H1 (cell line): ENCODE results near the gene ADCY2. TPM values are rescaled to one million over a fixed set of nuclear protein-coding genes. Genes with fewer than 3 reads are reported as not detected.

Experiments
- CTCF ChIA-PET: fragments of 300-600 bp; sonication (Branson Sonifier 250); formaldehyde crosslinking; loops from one replicate; lab custom pipeline; 2021; ENCODE audit not compliant: partially characterized antibody; lab: Charles Lee
- POLR2A ChIA-PET: fragments of 300-600 bp; sonication (Branson Sonifier 250); formaldehyde crosslinking; loops from one replicate; lab custom pipeline; 2021; ENCODE audit warnings: inconsistent platforms; ENCODE audit not compliant: partially characterized antibody; lab: Charles Lee
- DNase-seq, 2 experiments: peaks; one replicate each; pipeline versions ENCODE4 v3.0.0 to v3.0.0-alpha.2; 2010 to 2022; ENCODE audit warnings: low spot score in 2 of 2, low read depth in 1 of 2, mixed read lengths in 1 of 2
- FAIRE-seq: peaks from 2 replicates; lab custom pipeline; 2011; peaks lifted over from hg19 to GRCh38; lab: Jason Lieb, UNC
- H2AFZ ChIP-seq: 2 replicates; pipeline ENCODE4 v1.8.1; 2012; ENCODE audit warnings: low read length, inconsistent platforms
- H2AK5ac ChIP-seq: 2 replicates; pipeline ENCODE4 v1.6.1; 2013; ENCODE audit warnings: low read depth, low read length
- H2BK120ac ChIP-seq: replicated peaks from 2 replicates; pipeline ENCODE3; 2013; ENCODE audit warnings: low read depth, low read length, inconsistent platforms
- H2BK12ac ChIP-seq: 2 replicates; pipeline ENCODE4 v1.6.1; 2013; ENCODE audit warnings: low read depth, low read length
- H2BK15ac ChIP-seq: 2 replicates; pipeline ENCODE4 v1.6.1; 2013; ENCODE audit warnings: low read length
- H2BK20ac ChIP-seq: 2 replicates; pipeline ENCODE4 v1.6.1; 2013; ENCODE audit warnings: low read length
- H2BK5ac ChIP-seq: 2 replicates; pipeline ENCODE4 v1.6.1; 2013; ENCODE audit warnings: low read depth, low read length
- H3K14ac ChIP-seq: 2 replicates; pipeline ENCODE4 v1.6.1; 2013; ENCODE audit warnings: inconsistent platforms; ENCODE audit not compliant: insufficient read length
- H3K18ac ChIP-seq: 2 replicates; pipeline ENCODE4 v1.6.1; 2013; ENCODE audit warnings: low read length; ENCODE audit errors: extremely low read depth
- H3K23ac ChIP-seq: 2 replicates; pipeline ENCODE4 v1.6.1; 2013; ENCODE audit warnings: inconsistent platforms; ENCODE audit not compliant: insufficient read length
- H3K23me2 ChIP-seq: 2 replicates; pipeline ENCODE4 v1.6.1; 2013; ENCODE audit warnings: low read depth, low read length
- H3K27ac ChIP-seq: 2 replicates; pipeline ENCODE4 v1.6.1; 2011; ENCODE audit warnings: low read depth, low read length, inconsistent platforms
- H3K27me3 ChIP-seq, 4 experiments: replicated peaks in 1 of 4; 1 replicate in 1 of 4; 2 replicates in 3 of 4; pipeline versions ENCODE4 v1.6.1 to v1.8.1; 2011 to 2013; ENCODE audit warnings: low read length in 3 of 4, mild to moderate bottlenecking in 3 of 4, inconsistent platforms in 2 of 4, mixed read lengths in 2 of 4, moderate library complexity in 1 of 4; ENCODE audit not compliant: control insufficient read depth in 3 of 4, insufficient read depth in 3 of 4; ENCODE audit errors: extremely low read depth in 1 of 4
- H3K36me3 ChIP-seq, 4 experiments: 2 replicates each; pipeline versions ENCODE4 v1.6.1 to v1.8.1; 2011 to 2013; ENCODE audit warnings: mild to moderate bottlenecking in 4 of 4, low read length in 3 of 4, moderate library complexity in 2 of 4, control low read depth in 1 of 4, inconsistent platforms in 1 of 4; ENCODE audit not compliant: insufficient read depth in 4 of 4, control insufficient read depth in 2 of 4
- H3K4ac ChIP-seq: replicated peaks from 2 replicates; pipeline ENCODE3; 2013; ENCODE audit warnings: low read length, low read depth, mixed read lengths, inconsistent platforms; ENCODE audit not compliant: insufficient read length
- H3K4me1 ChIP-seq, 4 experiments: replicated peaks in 1 of 4; 1 replicate in 1 of 4; 2 replicates in 3 of 4; pipeline versions ENCODE4 v1.6.1 to v1.8.1; 2011 to 2013; ENCODE audit warnings: low read length in 3 of 4, inconsistent platforms in 2 of 4, mixed read lengths in 1 of 4; ENCODE audit not compliant: insufficient read depth in 4 of 4, control insufficient read depth in 3 of 4
- H3K4me2 ChIP-seq, 2 experiments: 2 replicates each; pipeline versions ENCODE4 v1.6.1 to v1.8.1; 2011 to 2013; ENCODE audit warnings: low read depth in 2 of 2, low read length in 2 of 2, control low read depth in 1 of 2, inconsistent platforms in 1 of 2, mild to moderate bottlenecking in 1 of 2; ENCODE audit not compliant: insufficient read depth in 1 of 2
- H3K4me3 ChIP-seq, 4 experiments: fragments of 200-600, 300-600 bp in 1 of 4; sonication (generic), shearing (Covaris generic), sonication (Bioruptor Twin) in 1 of 4; 2 replicates each; pipeline versions ENCODE4 v1.5.1 to v1.8.1; 2011 to 2016; ENCODE audit warnings: low read length in 4 of 4, low read depth in 3 of 4, control low read depth in 2 of 4, inconsistent platforms in 2 of 4, mild to moderate bottlenecking in 2 of 4, mixed read lengths in 1 of 4, moderate library complexity in 1 of 4; ENCODE audit not compliant: insufficient read depth in 2 of 4; ENCODE audit errors: extremely low read depth in 1 of 4
- H3K56ac ChIP-seq: replicated peaks from 2 replicates; pipeline ENCODE3; 2013; ENCODE audit warnings: low read depth, mild to moderate bottlenecking, mixed read lengths, low read length, inconsistent platforms; ENCODE audit not compliant: insufficient read length
- H3K79me1 ChIP-seq: 2 replicates; pipeline ENCODE4 v1.6.1; 2013; ENCODE audit warnings: low read depth, low read length, control low read depth
- H3K79me2 ChIP-seq, 2 experiments: 2 replicates each; pipeline versions ENCODE4 v1.6.1 to v1.8.1; 2012 to 2013; ENCODE audit warnings: low read length in 2 of 2, mild to moderate bottlenecking in 2 of 2, inconsistent platforms in 1 of 2; ENCODE audit not compliant: insufficient read depth in 2 of 2, control insufficient read depth in 1 of 2
- H3K9ac ChIP-seq, 4 experiments: replicated peaks in 1 of 4; 1 replicate in 1 of 4; 2 replicates in 3 of 4; pipeline versions ENCODE4 v1.6.1 to v1.8.1; 2011 to 2013; ENCODE audit warnings: low read depth in 3 of 4, low read length in 3 of 4, control low read depth in 2 of 4, mild to moderate bottlenecking in 2 of 4, moderate library complexity in 2 of 4, inconsistent platforms in 1 of 4; ENCODE audit errors: extremely low read depth in 1 of 4
- H3K9me3 ChIP-seq, 2 experiments: 2 replicates each; pipeline versions ENCODE4 v1.6.1 to v1.8.1; 2012 to 2013; ENCODE audit warnings: mild to moderate bottlenecking in 2 of 2, moderate library complexity in 2 of 2, control low read depth in 1 of 2, inconsistent platforms in 1 of 2, low read depth in 1 of 2, low read length in 1 of 2, mixed read lengths in 1 of 2; ENCODE audit not compliant: insufficient read depth in 2 of 2
- H4K20me1 ChIP-seq, 2 experiments: replicated peaks in 1 of 2; 2 replicates each; pipeline versions ENCODE3 to v1.8.1; 2011 to 2013; ENCODE audit warnings: inconsistent platforms in 2 of 2, low read length in 2 of 2, mild to moderate bottlenecking in 1 of 2; ENCODE audit not compliant: insufficient read depth in 2 of 2, control insufficient read depth in 1 of 2
- H4K5ac ChIP-seq: 2 replicates; pipeline ENCODE4 v1.6.1; 2013; ENCODE audit warnings: low read length, low read depth, mixed read lengths, inconsistent platforms; ENCODE audit not compliant: insufficient read length
- H4K8ac ChIP-seq: 2 replicates; pipeline ENCODE4 v1.8.0; 2013; ENCODE audit warnings: mild to moderate bottlenecking, moderate library complexity, low read length, inconsistent platforms; ENCODE audit not compliant: insufficient read depth; ENCODE audit errors: extremely low read depth
- H4K91ac ChIP-seq: replicated peaks from 2 replicates; pipeline ENCODE3; 2013; ENCODE audit warnings: low read length, mixed read lengths, inconsistent platforms; ENCODE audit not compliant: insufficient read length
- NRF1 ChIP-seq: IDR thresholded peaks from 2 replicates; pipeline ENCODE4 v1.6.1; 2011; ENCODE audit warnings: mild to moderate bottlenecking, low read depth, low read length, improper control_type of control experiment
- TEAD4 ChIP-seq: IDR thresholded peaks from 2 replicates; pipeline ENCODE4 v1.6.1; 2012; ENCODE audit warnings: low read depth, low read length, inconsistent platforms, mixed read lengths
- WGBS, 2 experiments: shearing (Covaris generic) in 1 of 2; methylation state at CpG; one replicate each; pipeline versions ENCODE4 v1.1.6 to v1.1.7; 2013 to 2015; ENCODE audit warnings: low lambda C conversion rate in 2 of 2, mixed read lengths in 2 of 2, inconsistent platforms in 1 of 2, low coverage in 1 of 2, missing lambda C conversion rate in 1 of 2; ENCODE audit not compliant: insufficient replicate concordance in 2 of 2, insufficient coverage in 1 of 2, insufficient read length in 1 of 2; ENCODE audit errors: extremely low coverage in 1 of 2, missing lambda C conversion rate in 1 of 2; 5-methylcytosine and 5-hydroxymethylcytosine counted together
- polyA plus RNA-seq, 7 experiments: library from polyadenylated mRNA; depleted of rRNA in 3 of 7; stranded (reverse) in 5 of 7; unstranded in 2 of 7; fragments of >200 nt in 5 of 7; fragments of 200-250 nt in 2 of 7; gene quantifications; 1 replicate in 5 of 7; 2 replicates in 1 of 7; 4 replicates in 1 of 7; pipeline versions ENCODE4 v1.2.1 to v1.2.3, GENCODE V29; 2011 to 2013; ENCODE audit warnings: missing spikeins in 2 of 7, mixed read lengths in 2 of 7
- total RNA-seq: library from RNA; stranded (reverse); fragmentation: NEBNext Ultra II Directional; extraction: Animal tissue kit (Norgen Biotek cat#: 25700); gene quantifications from 2 replicates; pipeline ENCODE4 v1.2.1, GENCODE V29; 2021

The ADCY2 gene
- total and polyA plus RNA-seq, 2 of the 8 experiments (the other 6 are each of a cell fraction or from before 2014, with no cell fraction given) = 35.8 to 122 TPM

- no peak overlapping the region for H2BK20ac ChIP-seq
- H3K9me3 ChIP-seq = no peaks in the 10 kb centered on the region
- 57% methylated on average over 9 of the region's 9 CpGs; no CpG with 5 or more reads in 1 of the 2 experiments for WGBS, 2 experiments
- H2AFZ ChIP-seq = no peak overlapping the region
- H2BK120ac ChIP-seq = no peak overlapping the region
- H2AK5ac ChIP-seq = no peak overlapping the region
- H3K79me1 ChIP-seq = no peaks in the 10 kb centered on the region
- H3K23me2 ChIP-seq = no peaks in the 10 kb centered on the region
- H3K79me2 ChIP-seq = no peaks in the 10 kb centered on the region
- CTCF ChIA-PET = interaction anchor here (0.8 to 9.2 kb wide), 30 partner anchors 7 to 1050 kb away, joined by 3 to 61 read pairs (median 5); partner anchors contain the start of gene CFAP90
- H3K4me2 ChIP-seq = peak overlapping the region; percentile 3 to 53; a peak in 3 of 4 replicates
- no peak overlapping the region for H3K4ac ChIP-seq
- H4K91ac ChIP-seq = no peak overlapping the region
- peaks cover 2 to 13% (median 6%) of the 10 kb centered on the region in 4 experiments; a peak in 6 of 7 replicates for H3K4me1 ChIP-seq
- no peak overlapping the region for H4K5ac ChIP-seq
- 0 out of 2 replicates have a peak overlapping the region, but pooled peaks have one; percentile 29 for H2BK5ac ChIP-seq
- TF ChIP-seq TEAD4 (0 out of 2 replicates have a peak, but pooled peaks have one; percentile 19), NRF1 (no peak)
- H3K14ac ChIP-seq = no peak overlapping the region
- no peak for FAIRE-seq
- no peaks in the 10 kb centered on the region for H3K27me3 ChIP-seq
- H3K56ac ChIP-seq = no peak overlapping the region
- POLR2A ChIA-PET = interaction anchor here (1.2 kb wide), 1 partner anchor 12 kb away, joined by 7 read pairs; no protein-coding TSS in a partner anchor
- no peak overlapping the region for H2BK15ac ChIP-seq
- H3K27ac ChIP-seq = peak overlapping the region; percentile 28; the same call in 1 of the 2 replicates
- H3K4me3 ChIP-seq = peak overlapping the region in 1 of 4 experiments; percentile 6; a peak in 1 of 8 replicates
- H3K9ac ChIP-seq = peak overlapping the region in 1 of 4 experiments; percentile 27; a peak in 2 of 7 replicates
- peak overlapping the region; percentile 23; the same call in 1 of the 2 replicates for H2BK12ac ChIP-seq
- H3K23ac ChIP-seq = no peak overlapping the region
- no peak for DNase-seq
- no peak overlapping the region for H3K18ac ChIP-seq
- H4K20me1 ChIP-seq = no peaks in the 10 kb centered on the region
- no peak overlapping the region for H4K8ac ChIP-seq
- peaks cover 0 to 24% (median 6%) of the 10 kb centered on the region in 4 experiments; a peak in 3 of 8 replicates for H3K36me3 ChIP-seq
Observed at GRCh38 chr5:7816535-7816901, 420.6 kb downstream of the ADCY2 start.
